ENCODE results near the gene FGF21. TPM values are rescaled to one million over a fixed set of nuclear protein-coding genes. Genes with fewer than 3 reads are reported as not detected.

FGF21 gene
- total and polyA plus RNA-seq, 2 donors (not counting 3 experiments of a cell fraction or from before 2014, with no cell fraction given) = not detected

DNA sequence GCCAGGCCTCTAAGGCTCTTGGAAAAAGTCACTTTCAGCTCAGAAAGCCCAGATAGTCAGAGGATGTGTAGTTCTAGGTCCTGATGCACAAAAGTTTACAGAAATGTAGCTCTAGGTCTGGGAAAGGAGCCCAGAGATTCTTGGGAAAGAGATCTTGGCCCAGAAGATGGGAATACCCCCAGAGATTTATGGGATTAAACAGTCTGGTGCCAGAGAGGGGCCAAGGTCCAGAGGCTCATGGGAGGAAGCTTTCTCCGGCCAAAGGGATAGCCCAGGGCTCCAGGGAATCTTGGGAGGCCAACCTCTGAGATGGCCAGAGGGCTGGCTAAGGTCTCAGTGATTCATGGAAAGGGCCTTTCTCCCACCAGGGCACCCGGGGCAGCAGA is 40.4 kb downstream of the FGF21 start:
- dilution Hi-C loops (cut with MboI; ENCODE audit: extremely low pct_ligation_motif_present, low sequenced_read_pairs) = no loop called here
- no peak overlapping the region for H3K27ac ChIP-seq (ENCODE audit: insufficient read depth, low read depth, low read length)
- FAIRE-seq = no peak

GRCh38 chr19:48796298-48797083 is 41.2 kb downstream of the FGF21 start:
- BruUV-seq (replicated peaks) = no TSS peak
- FAIRE-seq = no peak
- DNase-seq (ENCODE audit: low read depth, low spot score) = no peak
- no peak for TF ChIP-seq MYC (IDR thresholded peaks at IDR 0.05; ENCODE audit: low read depth, low read length)
- no peak for TF ChIP-seq POLR2A (IDR thresholded peaks at IDR 0.05; ENCODE audit: low read depth, low read length)
- TF ChIP-seq JUN (IDR thresholded peaks at IDR 0.05; ENCODE audit: borderline replicate concordance, insufficient read depth, insufficient read length, low read depth) = no peak
- TF ChIP-seq, protein P1, sequence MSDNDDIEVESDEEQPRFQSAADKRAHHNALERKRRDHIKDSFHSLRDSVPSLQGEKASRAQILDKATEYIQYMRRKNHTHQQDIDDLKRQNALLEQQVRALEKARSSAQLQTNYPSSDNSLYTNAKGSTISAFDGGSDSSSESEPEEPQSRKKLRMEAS (IDR thresholded peaks at IDR 0.05; ENCODE audit: insufficient read depth, insufficient read length) = no peak
- no peak for TF ChIP-seq EZH2 (IDR thresholded peaks at IDR 0.05; ENCODE audit: borderline replicate concordance, low read depth, low read length, severe bottlenecking)
- ChIA-PET POLR2A (no interaction called here), CTCF (interaction anchor here (1.0 to 11.1 kb wide), 10 partner anchors 10 to 196 kb away, joined by 3 to 427 read pairs (median 14); partner anchors contain the start of genes GYS1, HSD17B14, PLEKHA4 and RUVBL2)
- Histone ChIP-seq H3K9ac (replicated peaks; ENCODE audit: extremely low read depth, insufficient read depth, low read length) (no peak overlapping the region), H3K9me3 (replicated peaks; ENCODE audit: control insufficient read depth, insufficient read depth, low read length) (no peaks in the 10 kb centered on the region), H3K4me3 (replicated peaks in 1 of 3; ENCODE audit: insufficient read depth in 1 of 3, low read depth in 1 of 3, low read length in 3 of 3) (no peak overlapping the region), H3K4me1 (ENCODE audit: control insufficient read depth, extremely low read depth, insufficient read depth, low read length) (peaks cover 3% of the 10 kb centered on the region), H3K9me1 (replicated peaks; ENCODE audit: control insufficient read depth, extremely low read depth, insufficient read depth, low read length) (no peaks in the 10 kb centered on the region), H3K79me2 (ENCODE audit: control insufficient read depth, insufficient read depth, low read length) (no peaks in the 10 kb centered on the region), H4K20me1 (replicated peaks; ENCODE audit: control insufficient read depth, extremely low read depth, insufficient read depth, low read length) (no peaks in the 10 kb centered on the region), H3K36me3 (ENCODE audit: control insufficient read depth in 2 of 2, extremely low read depth in 1 of 2, insufficient read depth in 2 of 2, low read length in 2 of 2) (no peaks in the 10 kb centered on the region), H3K27me3 (ENCODE audit: control insufficient read depth in 2 of 2, insufficient read depth in 2 of 2, low read length in 2 of 2) (no peaks in the 10 kb centered on the region), H2AFZ (ENCODE audit: low read depth, low read length) (no peak overlapping the region), H3K27ac (ENCODE audit: insufficient read depth, low read depth, low read length) (no peak overlapping the region), H3K4me2 (ENCODE audit: insufficient read depth, low read length) (no peak overlapping the region)
- intact Hi-C loops (cut with micrococcal nuclease) = no loop called here
- dilution Hi-C loops (cut with MboI; ENCODE audit: extremely low pct_ligation_motif_present, low sequenced_read_pairs) = no loop called here

More for the DNA sequence above, 40.4 kb downstream of the FGF21 start:
- intact Hi-C loops (cut with micrococcal nuclease) = loop anchor here (1.0 kb wide), 3 partner anchors 40 to 176 kb away; no protein-coding TSS in a partner anchor
- H4K20me1 ChIP-seq (replicated peaks; ENCODE audit: control insufficient read depth, extremely low read depth, insufficient read depth, low read length) = no peaks in the 10 kb centered on the region
- H3K4me2 ChIP-seq (ENCODE audit: insufficient read depth, low read length) = no peak overlapping the region
- no peaks in the 10 kb centered on the region for H3K36me3 ChIP-seq (ENCODE audit: control insufficient read depth in 2 of 2, extremely low read depth in 1 of 2, insufficient read depth in 2 of 2, low read length in 2 of 2)
- H2AFZ ChIP-seq (ENCODE audit: low read depth, low read length) = peak overlapping the region; percentile 8
- H3K27me3 ChIP-seq (ENCODE audit: control insufficient read depth in 2 of 2, insufficient read depth in 2 of 2, low read length in 2 of 2) = no peaks in the 10 kb centered on the region
- ChIA-PET POLR2A (interaction anchor here (1.2 kb wide), 1 partner anchor 40 kb away, joined by 3 read pairs; the partner anchor contains the start of gene HSD17B14), CTCF (interaction anchor here (0.6 to 11.1 kb wide), 37 partner anchors 11 to 344 kb away, joined by 3 to 427 read pairs (median 5); partner anchors contain the start of genes BCAT2, CA11, GYS1 and HSD17B14)
- H3K9me1 ChIP-seq (replicated peaks; ENCODE audit: control insufficient read depth, extremely low read depth, insufficient read depth, low read length) = no peaks in the 10 kb centered on the region
- no peak overlapping the region for H3K4me3 ChIP-seq (replicated peaks in 1 of 3; ENCODE audit: insufficient read depth in 1 of 3, low read depth in 1 of 3, low read length in 3 of 3)
- DNase-seq (ENCODE audit: low read depth, low spot score) = no peak
- no peaks in the 10 kb centered on the region for H3K9me3 ChIP-seq (replicated peaks; ENCODE audit: control insufficient read depth, insufficient read depth, low read length)
- no peak for TF ChIP-seq JUN (IDR thresholded peaks at IDR 0.05; ENCODE audit: borderline replicate concordance, insufficient read depth, insufficient read length, low read depth)
- TF ChIP-seq MYC (IDR thresholded peaks at IDR 0.05; ENCODE audit: low read depth, low read length) = no peak
- H3K4me1 ChIP-seq (ENCODE audit: control insufficient read depth, extremely low read depth, insufficient read depth, low read length) = peaks cover 3% of the 10 kb centered on the region
- H3K79me2 ChIP-seq (ENCODE audit: control insufficient read depth, insufficient read depth, low read length) = no peaks in the 10 kb centered on the region
- no TSS peak for BruUV-seq (replicated peaks)
- H3K9ac ChIP-seq (replicated peaks; ENCODE audit: extremely low read depth, insufficient read depth, low read length) = no peak overlapping the region
